Fibroblast of villous mesenchyme (primary cell): ENCODE data around the gene ANKFY1. TPM values are rescaled to one million over a fixed set of nuclear protein-coding genes. Genes with fewer than 3 reads are reported as not detected.

ENCODE experiments used
- DNase-seq: peaks from one replicate; pipeline ENCODE4 v3.0.0-alpha.2; 2010; ENCODE audit warnings: low read depth
- H3K4me3 ChIP-seq: 2 replicates; pipeline ENCODE4 v1.5.1; 2011; ENCODE audit warnings: low read depth, mild to moderate bottlenecking, low read length
- total RNA-seq: library from RNA; depleted of rRNA; stranded (reverse); fragments of >200 nt; gene quantifications from 2 replicates; pipeline ENCODE4 v1.2.3, GENCODE V29; 2012
- TF ChIP-seq, protein P1 (sequence below): IDR thresholded peaks from 2 replicates; pipeline ENCODE4 v1.5.1; 2012; ENCODE audit warnings: low read depth, mild to moderate bottlenecking, low read length; ENCODE audit not compliant: insufficient read depth

ANKFY1 gene
- total RNA-seq, 1 donor: 58.7 TPM

DNA sequence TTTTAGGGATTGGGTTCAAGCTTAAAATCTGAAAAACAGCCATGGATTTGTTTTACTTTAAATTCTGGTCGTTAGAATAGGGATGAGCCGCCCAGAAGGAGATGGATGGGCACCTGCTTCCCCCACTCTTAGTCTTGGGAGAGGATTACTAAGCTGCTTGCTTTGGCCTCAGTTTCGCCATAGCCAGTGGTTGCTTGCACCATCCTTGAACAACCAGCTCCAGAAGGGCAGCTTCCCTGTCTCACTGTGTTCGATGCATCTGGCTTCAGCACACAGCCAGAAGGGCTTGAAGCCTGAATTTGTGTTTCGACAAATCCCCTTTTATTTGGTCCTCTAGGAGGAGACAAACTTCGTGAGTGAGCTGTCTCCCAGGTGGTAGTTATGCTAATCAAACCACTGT is 113.7 kb downstream of the ANKFY1 start:
- DNase-seq: no peak
- no peak overlapping the region for H3K4me3 ChIP-seq
- TF ChIP-seq, protein P1, sequence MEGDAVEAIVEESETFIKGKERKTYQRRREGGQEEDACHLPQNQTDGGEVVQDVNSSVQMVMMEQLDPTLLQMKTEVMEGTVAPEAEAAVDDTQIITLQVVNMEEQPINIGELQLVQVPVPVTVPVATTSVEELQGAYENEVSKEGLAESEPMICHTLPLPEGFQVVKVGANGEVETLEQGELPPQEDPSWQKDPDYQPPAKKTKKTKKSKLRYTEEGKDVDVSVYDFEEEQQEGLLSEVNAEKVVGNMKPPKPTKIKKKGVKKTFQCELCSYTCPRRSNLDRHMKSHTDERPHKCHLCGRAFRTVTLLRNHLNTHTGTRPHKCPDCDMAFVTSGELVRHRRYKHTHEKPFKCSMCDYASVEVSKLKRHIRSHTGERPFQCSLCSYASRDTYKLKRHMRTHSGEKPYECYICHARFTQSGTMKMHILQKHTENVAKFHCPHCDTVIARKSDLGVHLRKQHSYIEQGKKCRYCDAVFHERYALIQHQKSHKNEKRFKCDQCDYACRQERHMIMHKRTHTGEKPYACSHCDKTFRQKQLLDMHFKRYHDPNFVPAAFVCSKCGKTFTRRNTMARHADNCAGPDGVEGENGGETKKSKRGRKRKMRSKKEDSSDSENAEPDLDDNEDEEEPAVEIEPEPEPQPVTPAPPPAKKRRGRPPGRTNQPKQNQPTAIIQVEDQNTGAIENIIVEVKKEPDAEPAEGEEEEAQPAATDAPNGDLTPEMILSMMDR: no peak

DNA sequence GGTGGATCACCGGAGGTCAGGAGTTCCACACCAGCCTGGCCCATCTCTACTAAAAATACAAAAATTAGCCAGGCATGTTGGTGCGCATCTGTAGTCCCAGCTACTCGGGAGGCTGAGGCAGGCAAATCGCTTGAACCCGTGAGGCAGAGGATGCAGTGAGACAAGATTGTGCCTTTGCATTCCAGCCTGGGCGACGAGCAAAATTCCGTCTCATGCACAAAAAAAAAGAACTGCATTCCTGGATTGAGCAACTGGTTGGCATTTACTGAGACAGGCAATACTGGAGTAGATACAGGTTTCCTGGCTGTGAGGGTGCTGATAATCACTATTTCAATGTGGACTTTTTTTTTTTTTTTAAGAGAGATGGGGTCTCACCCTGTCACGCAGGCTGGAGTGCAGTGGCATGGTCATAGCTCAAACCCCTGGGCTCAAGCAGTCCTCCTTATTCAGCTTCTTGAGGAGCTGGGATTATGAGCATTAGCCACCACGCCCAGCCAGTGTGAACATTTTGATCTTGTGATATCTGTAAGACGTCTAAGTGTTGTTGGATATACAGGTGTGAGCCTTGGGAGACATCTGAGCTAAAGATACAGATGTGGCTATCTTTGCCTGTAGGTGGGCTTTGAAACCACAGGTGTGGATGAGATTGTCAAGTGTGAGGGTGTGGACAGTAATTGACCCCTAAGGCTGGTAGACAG is 115.0 kb downstream of the ANKFY1 start:
- no peak for DNase-seq
- H3K4me3 ChIP-seq: no peak overlapping the region
- TF ChIP-seq, protein P1: no peak

DNA sequence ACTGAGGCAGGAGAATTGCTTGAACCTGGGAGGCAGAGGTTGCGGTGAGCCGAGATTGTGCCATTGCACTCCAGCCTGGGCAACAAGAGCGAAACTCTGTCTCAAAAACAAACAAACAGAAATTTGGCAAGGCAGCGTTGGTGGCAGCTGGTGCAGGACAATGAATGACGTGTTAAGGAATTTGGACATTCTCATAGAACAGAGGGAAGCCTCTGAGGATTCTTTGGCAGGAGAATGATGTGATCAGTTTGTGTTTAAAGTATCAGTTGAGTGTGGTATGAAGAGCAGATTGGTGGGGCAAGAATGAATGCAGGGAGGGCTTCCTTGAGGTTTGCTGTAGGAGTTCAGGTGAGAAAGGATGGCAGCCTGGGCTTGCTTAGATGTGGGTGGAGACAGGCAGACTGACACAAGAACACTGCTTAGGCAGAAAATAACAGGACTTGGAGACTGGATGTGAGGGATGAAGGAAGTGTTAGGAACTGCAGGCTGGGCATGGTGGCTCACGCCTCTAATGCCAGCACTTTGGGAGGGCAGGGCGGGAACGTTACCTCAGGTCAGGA is 115.9 kb downstream of the ANKFY1 start:
- no peak for DNase-seq
- TF ChIP-seq, protein P1: no peak
- H3K4me3 ChIP-seq: no peak overlapping the region

- H3K4me3 ChIP-seq: no peak overlapping the region
- DNase-seq: no peak
- TF ChIP-seq, protein P1: no peak
These were observed 117.1 kb downstream of the ANKFY1 start for GRCh38 chr17:4146641-4147040.

GRCh38 chr17:4144422-4144747 is 119.4 kb downstream of the ANKFY1 start:
- TF ChIP-seq, protein P1: no peak
- H3K4me3 ChIP-seq: peak overlapping the region; percentile 87
- DNase-seq: no peak

DNA sequence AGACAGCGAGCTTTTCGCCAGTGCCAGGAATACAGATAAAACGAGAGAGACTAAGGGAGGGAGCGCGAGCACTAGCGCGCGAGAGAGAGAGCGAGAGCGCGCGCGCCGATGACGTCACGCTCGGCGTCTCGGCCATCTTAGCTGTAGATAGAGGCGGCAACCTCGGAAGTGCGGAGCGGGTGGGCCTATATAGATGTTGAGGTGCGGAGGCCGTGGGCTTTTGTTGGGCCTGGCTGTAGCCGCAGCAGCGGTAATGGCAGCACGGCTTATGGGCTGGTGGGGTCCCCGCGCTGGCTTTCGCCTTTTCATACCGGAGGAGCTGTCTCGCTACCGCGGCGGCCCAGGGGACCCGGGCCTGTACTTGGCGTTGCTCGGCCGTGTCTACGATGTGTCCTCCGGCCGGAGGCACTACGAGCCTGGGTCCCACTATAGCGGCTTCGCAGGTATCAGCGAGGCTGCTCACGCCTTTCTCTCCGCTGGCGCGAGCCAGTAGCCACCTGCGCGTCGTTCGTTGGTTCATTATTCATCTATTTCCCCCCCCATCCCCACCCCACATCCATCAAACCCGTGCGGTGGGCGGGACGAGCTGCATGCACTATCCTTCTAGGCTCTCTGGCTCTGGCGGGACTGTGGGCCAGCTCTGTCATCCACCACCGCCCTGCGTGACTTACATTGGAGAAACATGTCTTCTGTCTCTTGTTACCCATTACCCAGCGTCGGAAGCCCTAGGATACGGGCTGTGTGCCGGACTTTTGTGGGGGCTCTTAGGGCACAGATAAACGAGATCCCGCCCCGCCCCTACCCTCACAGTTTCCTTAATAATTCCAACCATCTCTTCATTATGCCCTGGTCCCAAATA is 120.0 kb downstream of the ANKFY1 start:
- TF ChIP-seq, protein P1: no peak
- peak; percentile 94 for DNase-seq
- H3K4me3 ChIP-seq: peak overlapping the region; percentile 87
